ENCODE results near the gene ZNF8.

ZNF8 gene

GRCh38 chr19:58350871-58351557 is 72.3 kb downstream of the ZNF8 start:
- Histone ChIP-seq H3K27ac (no peak overlapping the region), H3K4me1 (peaks cover 0 to 32% (median 11%) of the 10 kb centered on the region in 4 donors), H3K36me3 (peaks cover 0 to 27% (median 3%) of the 10 kb centered on the region in 3 donors), H3K9me3 (no peaks in the 10 kb centered on the region), H3K4me3 (no peak overlapping the region), H3K27me3 (peaks cover 0 to 11% of the 10 kb centered on the region in 2 donors)
- intact Hi-C loops (cut with DNase I; ENCODE audit: low total_unique reads), result no loop called here
- no peak for TF ChIP-seq CTCF (IDR thresholded peaks at IDR 0.05)
- DNase-seq, result no peak

DNA sequence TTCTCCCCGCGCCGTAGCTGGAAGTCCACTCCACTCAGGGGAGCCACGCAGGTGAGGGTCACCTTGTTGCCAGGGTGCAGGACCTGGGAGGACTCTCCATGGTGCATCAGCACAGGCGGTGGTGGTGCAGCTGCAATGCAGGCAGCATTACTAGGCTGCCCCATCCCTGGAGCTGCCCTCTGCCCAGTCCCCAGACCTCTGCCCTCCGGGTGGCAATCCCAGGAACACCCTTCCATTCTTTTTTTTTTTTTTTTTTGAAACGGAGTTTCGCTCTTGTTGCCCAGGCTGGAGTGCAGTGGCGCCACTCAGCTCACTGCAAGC is 72.8 kb downstream of the ZNF8 start:
- intact Hi-C loops (cut with DNase I; ENCODE audit: low total_unique reads), result no loop called here
- peaks cover 0 to 32% (median 15%) of the 10 kb centered on the region in 4 donors for H3K4me1 ChIP-seq
- peaks cover 0 to 27% (median 3%) of the 10 kb centered on the region in 3 donors for H3K36me3 ChIP-seq
- no peak for TF ChIP-seq CTCF (IDR thresholded peaks at IDR 0.05)
- no peak overlapping the region for H3K27ac ChIP-seq
- peaks cover 0 to 16% of the 10 kb centered on the region in 2 donors for H3K27me3 ChIP-seq
- H3K9me3 ChIP-seq, result no peaks in the 10 kb centered on the region
- DNase-seq, result no peak
- no peak overlapping the region for H3K4me3 ChIP-seq

DNA sequence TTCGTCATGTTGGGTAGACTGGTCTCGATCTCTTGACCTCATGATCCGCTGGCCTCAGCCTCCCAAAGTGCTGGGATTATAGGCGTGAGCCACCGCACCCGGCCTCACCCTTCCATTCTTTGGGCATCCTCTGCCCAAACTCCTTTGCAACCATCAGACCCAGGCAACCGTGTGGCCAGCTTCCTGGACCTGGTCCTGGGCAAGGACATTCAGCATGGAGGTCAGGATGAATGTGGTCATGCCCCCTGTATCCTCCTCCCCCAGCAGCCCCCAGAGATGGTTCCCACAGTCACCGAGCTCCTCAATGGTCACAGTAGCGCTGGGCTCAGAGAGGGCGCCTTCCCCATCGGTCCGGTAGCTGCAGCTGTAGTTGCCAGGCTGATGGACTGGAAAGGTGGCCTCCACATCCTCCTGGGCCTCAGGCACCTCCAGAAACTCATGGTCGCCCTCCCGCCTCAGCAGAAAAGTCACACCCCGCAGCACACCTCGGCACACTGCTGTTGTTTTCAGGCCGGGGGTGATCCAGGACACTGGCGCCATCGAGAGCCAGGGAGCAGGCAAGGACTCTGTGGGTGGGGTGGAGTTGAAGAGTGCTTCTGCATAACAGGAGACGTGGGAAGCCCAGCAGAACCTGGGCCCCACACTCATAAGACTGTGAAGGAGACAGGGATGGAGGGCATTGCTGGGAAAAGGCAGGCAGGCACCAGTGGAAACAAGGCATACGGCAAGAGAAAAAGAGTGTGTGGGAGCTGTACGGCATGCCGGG is 73.4 kb downstream of the ZNF8 start:
- peaks cover 0 to 27% (median 3%) of the 10 kb centered on the region in 3 donors for H3K36me3 ChIP-seq
- no peak overlapping the region for H3K4me3 ChIP-seq
- H3K4me1 ChIP-seq, result peaks cover 0 to 37% (median 18%) of the 10 kb centered on the region in 4 donors
- no peak overlapping the region for H3K27ac ChIP-seq
- H3K27me3 ChIP-seq, result peaks cover 0 to 23% of the 10 kb centered on the region in 2 donors
- DNase-seq, result no peak
- intact Hi-C loops (cut with DNase I; ENCODE audit: low total_unique reads), result no loop called here
- no peaks in the 10 kb centered on the region for H3K9me3 ChIP-seq
- no peak for TF ChIP-seq CTCF (IDR thresholded peaks at IDR 0.05)
